ENCODE data around the gene MCFD2.

- no peak for TF ChIP-seq EZH2phosphoT487 (conservative IDR thresholded peaks at IDR 0.05; ENCODE audit: low read length)
- no peak for TF ChIP-seq CTCF (IDR thresholded peaks at IDR 0.05; ENCODE audit: insufficient read depth, low read length, poor library complexity, severe bottlenecking)
Observed at GRCh38 chr2:46858702-46859090, 56.9 kb downstream of the MCFD2 start.
